Effector CD4-positive, alpha-beta T cell (primary cell): ENCODE measurements around the gene TBC1D2.
"Not testable (repeated sequence)": the region's sequence is repeated elsewhere in the genome, so short reads cannot be mapped to it uniquely, and the experiment has no call there.

ENCODE experiments used
- DNase-seq: peaks from one replicate; pipeline ENCODE4 v3.0.0-alpha.2; 2020

The TBC1D2 gene

DNA sequence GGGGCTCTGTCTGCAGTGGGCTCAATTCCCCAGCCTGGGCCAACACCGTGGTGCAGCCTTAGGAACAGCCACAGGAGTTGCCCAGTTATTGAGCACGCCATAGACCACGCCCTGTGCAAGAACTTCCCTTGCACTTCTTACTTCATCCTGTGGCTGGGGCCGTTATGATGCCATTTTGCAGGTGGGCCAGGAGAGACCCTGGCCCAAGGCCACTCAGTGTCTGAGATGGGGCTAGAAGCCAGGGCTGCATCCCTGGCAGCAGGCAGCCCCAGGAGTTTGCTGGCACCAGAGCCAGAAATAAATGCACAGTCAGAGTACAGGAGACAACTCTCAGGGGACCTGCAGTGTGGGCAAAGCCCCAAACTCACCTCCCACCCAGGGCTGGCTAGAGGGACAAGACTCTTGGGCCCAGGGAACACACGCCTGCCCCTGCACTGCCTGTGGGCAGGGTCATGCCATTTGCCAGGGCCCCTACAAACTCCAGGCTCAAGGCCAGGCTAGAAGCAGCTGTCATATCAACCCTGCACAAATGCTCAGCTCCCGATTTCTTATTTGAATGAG lies 69.8 kb downstream of the TBC1D2 start:
- DNase-seq: no peak

DNA sequence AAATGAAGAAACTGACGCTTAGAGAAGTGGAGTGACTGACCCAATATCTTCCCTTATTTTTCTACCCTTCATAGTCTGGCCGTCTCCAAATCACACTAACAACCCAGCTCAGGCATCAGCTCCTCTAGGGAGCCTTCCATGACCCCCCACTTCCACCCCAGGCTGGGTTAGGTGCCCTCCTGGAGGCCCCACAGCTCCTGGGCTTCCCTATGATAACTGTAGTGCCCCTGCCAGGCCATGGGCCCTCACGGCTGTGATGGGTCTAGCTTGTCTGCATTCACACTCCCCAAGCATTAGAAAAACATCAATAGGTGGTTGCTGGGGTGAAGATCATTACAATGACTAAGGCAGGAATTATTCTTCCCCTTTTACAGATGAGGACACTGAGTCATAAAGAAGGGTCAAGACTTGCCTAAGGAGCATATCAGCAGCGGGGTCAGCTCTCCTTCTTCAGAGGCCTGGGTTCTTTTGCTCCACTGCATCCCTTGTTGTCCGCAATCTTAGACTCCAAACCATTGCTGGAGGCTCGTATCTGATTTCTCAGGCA lies 70.4 kb downstream of the TBC1D2 start:
- DNase-seq: no peak

GRCh38 chr9:98184326-98184725 lies 71.1 kb downstream of the TBC1D2 start:
- no peak for DNase-seq

GRCh38 chr9:98182889-98183599 lies 72.4 kb downstream of the TBC1D2 start:
- DNase-seq: no peak

DNA sequence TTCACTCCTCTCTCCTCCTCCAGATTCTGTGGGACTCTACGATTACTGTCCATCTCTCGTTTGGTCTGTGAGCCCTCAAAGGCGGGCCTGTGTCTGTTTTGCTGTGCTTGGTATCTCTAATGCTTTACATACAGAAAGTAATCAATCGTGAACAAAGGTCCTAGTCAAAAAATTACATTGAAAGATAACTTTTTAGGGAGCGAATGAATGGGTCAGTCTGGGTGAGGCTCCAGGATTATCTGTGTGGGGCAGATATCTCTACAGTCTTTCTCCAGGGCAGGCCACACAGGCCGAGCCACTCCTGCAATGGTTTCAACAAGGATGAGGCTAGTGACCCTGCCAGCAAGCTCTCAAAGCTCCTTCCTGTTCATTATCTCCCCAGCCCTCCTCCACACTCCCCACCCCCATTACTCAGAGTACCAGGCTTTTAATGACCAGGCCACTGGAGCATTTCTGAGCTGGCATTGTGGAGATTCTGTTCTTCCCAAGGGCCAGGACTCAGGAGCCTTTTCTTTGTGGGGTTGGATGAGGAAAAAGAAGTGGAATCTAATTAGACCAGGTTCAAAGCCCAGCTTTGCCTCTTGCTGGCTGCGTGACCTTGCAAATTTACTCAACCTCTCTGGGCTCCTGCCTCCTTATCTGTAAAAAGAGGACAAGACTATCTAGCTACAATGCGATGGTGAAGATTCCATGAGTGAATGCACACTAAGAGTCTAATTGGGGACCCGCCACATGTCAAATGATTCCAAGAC lies 73.2 kb downstream of the TBC1D2 start:
- DNase-seq: no peak

GRCh38 chr9:98181746-98182068 lies 73.7 kb downstream of the TBC1D2 start:
- DNase-seq: no peak

- DNase-seq: no peak
These were observed 74.5 kb downstream of the TBC1D2 start for GRCh38 chr9:98180996-98181395.

DNA sequence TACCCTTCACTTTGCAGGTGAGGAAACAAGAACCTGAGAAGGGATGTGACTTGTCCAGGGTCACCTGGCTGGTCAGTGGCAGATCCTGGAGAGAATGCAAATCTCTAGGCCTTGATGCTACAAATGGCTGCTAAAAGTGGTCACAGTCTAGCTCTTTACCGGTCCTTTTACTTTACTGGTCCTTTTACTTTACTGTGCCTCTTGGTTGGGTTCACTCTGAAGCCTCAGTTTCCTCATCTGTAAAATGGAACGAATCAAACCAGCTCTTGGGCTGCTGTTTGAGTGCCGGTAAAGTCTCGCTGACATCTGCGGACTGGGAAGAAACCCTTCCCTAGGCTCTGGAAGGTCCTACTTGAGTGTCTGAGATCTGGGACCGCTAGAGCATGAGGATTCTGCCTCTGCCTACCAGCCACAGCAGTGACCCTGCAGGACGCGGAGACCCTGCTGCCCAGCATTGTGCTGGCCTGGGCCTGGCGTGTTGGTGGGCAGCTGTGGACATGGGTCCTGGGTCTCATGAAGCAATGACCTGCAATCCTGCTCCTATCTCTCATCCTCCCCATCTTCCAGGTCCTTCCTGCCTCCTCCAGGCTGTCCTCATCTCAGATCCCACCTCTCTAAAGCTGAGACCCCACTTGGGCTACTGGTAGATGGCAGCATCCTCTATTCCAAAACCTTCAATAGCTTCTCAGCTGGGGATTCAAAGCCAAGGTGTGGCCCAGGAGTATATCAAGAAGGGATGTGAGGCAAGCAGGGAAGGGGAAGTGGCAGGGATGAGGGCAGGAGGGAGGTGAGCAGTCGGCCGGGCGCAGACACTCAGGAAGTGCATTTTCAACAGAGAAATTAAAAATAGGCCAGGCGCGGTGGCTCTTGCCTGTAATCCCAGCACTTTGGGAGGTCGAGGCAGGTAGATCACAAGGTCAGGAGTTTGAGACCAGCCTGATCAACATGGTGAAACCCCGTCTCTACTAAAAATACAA lies 76.3 kb downstream of the TBC1D2 start:
- no peak for DNase-seq

GRCh38 chr9:98176391-98177259 lies 78.8 kb downstream of the TBC1D2 start:
- DNase-seq: no peak

GRCh38 chr9:98175762-98176161 lies 79.7 kb downstream of the TBC1D2 start:
- no peak for DNase-seq

GRCh38 chr9:98175028-98175569 lies 80.3 kb downstream of the TBC1D2 start:
- no peak for DNase-seq

DNA sequence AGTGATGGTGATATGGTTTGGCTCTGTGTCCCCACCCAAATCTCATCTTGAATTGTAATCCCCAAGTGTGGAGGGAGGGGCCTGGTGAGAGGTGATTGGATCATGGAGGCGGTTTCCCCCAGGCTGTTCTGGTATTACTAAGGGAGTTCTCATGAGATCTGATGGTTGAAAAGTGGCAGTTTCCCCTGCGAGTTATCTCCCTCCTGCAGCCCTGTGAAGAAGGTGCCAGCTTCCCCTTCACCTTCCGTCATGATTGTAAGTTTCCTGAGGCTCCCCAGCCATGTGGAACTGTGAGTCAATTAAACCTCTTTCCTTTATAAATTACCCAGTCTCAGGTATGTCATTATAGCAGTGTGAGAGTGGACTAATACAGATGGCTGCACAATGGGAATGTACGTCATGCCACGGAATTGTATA lies 80.9 kb downstream of the TBC1D2 start:
- DNase-seq: not testable (repeated sequence)

DNA sequence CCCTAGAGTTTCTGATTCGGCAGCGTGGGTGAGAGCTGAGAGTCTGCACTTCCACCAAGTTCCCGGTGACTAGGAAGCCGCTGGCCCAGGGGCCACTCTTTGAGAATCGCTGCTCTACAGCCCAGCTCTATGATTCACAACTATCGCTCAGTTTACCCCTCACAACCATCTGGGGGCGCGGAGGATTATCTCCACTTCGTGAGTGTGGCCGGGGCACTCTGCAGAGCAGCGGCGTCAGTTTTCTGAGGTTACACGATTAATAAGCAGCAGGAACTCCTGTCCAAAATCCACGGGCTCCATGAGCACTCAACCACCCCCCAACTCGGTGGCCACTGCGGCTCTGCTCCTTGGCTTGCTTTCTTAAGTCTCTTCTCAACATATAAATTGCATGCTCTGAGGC lies 82.3 kb downstream of the TBC1D2 start:
- DNase-seq: no peak

GRCh38 chr9:98172604-98173003 lies 82.8 kb downstream of the TBC1D2 start:
- no peak for DNase-seq

DNA sequence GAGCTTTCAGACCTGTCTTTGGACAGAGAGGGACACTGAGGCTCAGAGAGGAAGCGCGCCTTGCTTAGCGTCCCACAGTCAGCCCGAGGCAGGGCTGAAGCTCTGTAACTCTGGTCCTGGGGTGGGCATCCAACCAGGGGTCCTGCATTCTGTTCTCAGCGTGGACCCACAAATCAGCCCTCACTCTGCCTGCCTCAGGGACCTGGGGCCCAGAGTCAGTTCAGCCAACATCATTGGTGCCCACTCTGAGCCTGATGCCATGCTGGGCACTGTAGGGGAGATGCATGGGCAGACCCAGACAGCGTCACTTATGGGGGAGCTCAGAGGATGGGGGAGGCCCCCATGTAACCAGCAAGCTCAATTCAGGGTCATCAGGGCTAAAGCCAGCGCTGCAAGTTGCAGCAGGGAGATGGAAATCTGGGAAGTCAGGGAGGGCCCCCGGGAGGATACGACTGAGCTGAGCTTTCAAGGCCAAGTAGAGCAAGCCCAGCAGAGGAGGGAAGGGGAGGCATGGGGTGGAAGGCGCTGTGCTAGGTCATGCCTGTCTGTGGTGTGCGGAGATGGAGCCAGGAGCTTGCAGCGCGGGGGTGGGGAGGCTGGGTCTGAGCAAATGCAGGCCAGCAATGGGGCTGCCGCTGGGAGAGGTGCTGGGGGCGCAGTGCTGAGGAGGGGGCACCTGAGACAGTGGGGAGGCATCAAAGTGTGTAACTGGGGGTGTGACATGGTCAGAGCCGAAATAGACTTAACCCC lies 84.1 kb downstream of the TBC1D2 start:
- DNase-seq: no peak

GRCh38 chr9:98168941-98169488 lies 86.4 kb downstream of the TBC1D2 start:
- DNase-seq: no peak

DNA sequence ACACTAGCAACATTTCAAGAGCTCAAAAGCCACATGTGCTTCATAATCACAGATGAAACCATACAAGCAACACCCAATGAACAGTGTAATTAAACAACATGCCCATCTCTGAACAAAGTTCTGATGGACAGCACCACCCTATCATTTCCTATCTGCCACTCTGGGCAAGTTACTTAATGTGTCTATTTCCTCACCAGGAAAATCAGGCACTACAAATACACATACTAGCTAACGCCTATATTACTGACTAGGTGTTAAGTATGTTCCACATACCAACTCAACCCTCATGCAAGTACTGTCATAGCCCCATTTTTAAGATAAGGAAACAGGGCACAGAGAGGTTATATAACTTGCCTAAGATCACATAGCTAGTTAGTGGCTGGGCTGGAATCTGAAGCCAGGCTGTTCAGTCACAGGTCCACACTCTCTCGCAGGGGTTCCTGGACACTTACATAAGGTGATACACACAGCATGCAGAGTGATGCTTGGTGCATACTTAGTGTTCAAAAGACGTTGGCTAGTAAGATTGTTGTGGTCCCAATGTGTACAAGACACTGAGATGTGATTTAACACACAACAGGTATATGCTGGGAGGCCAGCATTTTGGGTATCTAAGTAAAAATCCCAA lies 87.2 kb downstream of the TBC1D2 start:
- no peak for DNase-seq

GRCh38 chr9:98164912-98165311 lies 90.5 kb downstream of the TBC1D2 start:
- no peak for DNase-seq

- DNase-seq: no peak
These were observed 92.8 kb downstream of the TBC1D2 start for GRCh38 chr9:98162613-98163012.

DNA sequence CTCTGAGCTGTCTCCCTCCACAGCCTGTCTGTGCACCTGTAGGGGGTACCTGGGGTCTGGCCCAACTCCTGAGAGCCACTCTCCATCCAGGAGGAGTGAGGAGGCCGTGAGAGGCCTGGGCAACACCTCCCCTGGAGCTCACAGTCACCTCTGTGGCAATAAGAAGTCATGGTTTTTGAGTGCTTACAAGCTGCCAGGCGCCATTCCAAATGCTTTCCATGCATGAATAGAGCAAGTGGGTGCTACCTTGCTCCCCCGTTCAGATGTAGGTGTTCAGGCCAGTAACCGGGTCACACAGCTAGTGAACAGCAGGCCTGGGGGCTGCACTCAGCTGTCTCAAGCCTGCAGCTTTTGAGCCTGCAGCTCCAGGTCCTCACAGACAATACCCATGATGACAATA lies 93.6 kb downstream of the TBC1D2 start:
- DNase-seq: no peak
